AG10803 (cell line): ENCODE measurements around the gene ATG4A.

ENCODE experiments used
- DNase-seq: peaks from one replicate; pipeline ENCODE4 v3.0.0; 2010; ENCODE audit warnings: low read depth
- H3K4me3 ChIP-seq: 2 replicates; pipeline ENCODE4 v1.5.1; 2011; ENCODE audit warnings: mild to moderate bottlenecking, low read length, control low read depth
- CTCF ChIP-seq: conservative IDR thresholded peaks from 2 replicates; pipeline ENCODE4 v1.5.1; 2011; ENCODE audit warnings: mild to moderate bottlenecking, low read length, control low read depth, inconsistent platforms

The ATG4A gene

GRCh38 chrX:108088511-108088910 lies 3.1 kb upstream of the ATG4A start:
- no peak for TF ChIP-seq CTCF
- no peak overlapping the region for H3K4me3 ChIP-seq
- DNase-seq = no peak

DNA sequence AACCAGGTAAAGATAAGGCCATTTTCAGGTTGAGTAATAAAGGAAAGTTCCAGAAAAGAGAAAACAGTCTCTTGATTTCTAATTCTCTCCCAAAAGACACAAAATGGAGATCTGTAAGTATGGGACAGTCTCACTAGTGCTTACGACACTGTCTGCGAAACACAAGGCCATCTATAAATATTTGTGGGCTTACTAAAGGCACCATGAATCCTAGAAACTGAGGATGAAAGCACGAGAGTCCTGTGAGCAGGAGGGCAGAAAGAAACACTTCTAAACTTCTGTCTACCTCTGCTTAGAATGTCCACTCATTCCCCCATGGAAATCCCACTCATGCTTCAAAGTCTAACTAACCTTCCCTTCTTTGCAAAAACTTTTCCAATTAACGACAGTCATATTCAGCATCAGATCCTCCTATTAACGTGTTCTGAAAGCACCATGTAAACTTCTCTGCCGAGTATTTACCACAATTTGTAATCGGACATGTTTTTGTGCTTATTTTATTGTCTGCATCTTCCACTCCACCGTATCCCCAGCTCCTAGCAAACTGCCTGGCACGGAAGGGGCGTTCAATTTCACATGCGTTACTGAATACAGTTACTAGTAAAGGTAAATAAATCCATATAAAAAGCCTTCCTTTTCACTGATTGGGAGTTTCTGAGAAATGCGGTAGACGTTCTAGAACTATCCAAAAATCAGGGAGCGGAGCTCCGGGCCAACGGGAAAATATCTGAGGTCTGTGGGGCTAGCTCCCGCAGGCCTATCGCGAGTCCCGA lies 901 bp upstream of the ATG4A start:
- TF ChIP-seq CTCF = no peak
- peak overlapping the region; percentile 76 for H3K4me3 ChIP-seq
- DNase-seq = peak; percentile 59

GRCh38 chrX:108091878-108092291 lies 307 bp downstream of the ATG4A start:
- TF ChIP-seq CTCF = no peak
- H3K4me3 ChIP-seq = peak overlapping the region; percentile 75
- no peak for DNase-seq

GRCh38 chrX:108097380-108097779 lies 5.8 kb downstream of the ATG4A start:
- DNase-seq = no peak
- TF ChIP-seq CTCF = no peak

DNA sequence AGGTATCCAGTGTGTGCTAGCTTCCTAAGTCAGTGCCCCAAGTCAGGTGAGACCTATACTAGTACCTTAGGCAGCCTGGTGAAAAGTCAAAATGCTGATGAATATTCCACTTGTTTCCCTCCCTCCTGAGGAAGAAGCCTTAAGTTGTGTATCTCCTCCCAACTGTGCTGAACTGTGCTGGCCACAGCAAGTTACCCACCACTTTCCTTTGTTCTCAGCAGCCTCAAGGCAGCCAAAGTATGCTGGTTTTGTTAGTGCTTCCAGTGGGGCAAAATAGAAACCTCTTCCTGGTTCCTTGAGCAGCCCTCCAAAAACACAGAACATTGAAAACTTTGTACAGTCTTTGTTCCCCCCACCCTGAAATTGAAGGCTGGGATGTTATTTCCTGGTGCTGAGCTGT lies 13.9 kb downstream of the ATG4A start:
- no peak for TF ChIP-seq CTCF
- no peak overlapping the region for H3K4me3 ChIP-seq
- DNase-seq = no peak

More at GRCh38 chrX:108097380-108097779, 5.8 kb downstream of the ATG4A start:
- no peak overlapping the region for H3K4me3 ChIP-seq

DNA sequence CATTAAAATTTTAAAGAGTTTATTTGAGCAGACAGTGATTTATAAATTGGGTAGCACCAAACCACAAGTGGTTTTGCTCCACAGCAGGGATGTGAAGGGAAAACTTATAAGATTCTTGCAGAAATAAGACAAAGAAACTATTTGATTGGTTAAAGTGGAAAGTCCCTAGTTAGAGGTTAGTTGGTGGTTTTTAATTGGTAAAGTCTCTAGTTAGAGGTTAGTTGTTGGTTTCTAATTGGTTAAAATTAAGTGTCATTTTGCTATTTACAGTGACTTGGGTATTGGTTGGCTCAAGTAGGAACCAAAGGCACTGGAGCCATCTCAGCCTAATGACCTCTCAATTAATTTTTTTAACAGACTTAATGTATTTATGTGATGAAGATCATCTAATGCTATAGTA lies 23.0 kb downstream of the ATG4A start:
- no peak for TF ChIP-seq CTCF
- DNase-seq = no peak
- H3K4me3 ChIP-seq = no peak overlapping the region

- DNase-seq = no peak
- no peak overlapping the region for H3K4me3 ChIP-seq
- no peak for TF ChIP-seq CTCF
Observed at GRCh38 chrX:108117988-108118387, 26.4 kb downstream of the ATG4A start.
